PC-3 (cell line): ENCODE results near the gene OSBPL2. TPM values are rescaled to one million over a fixed set of nuclear protein-coding genes. Genes with fewer than 3 reads are reported as not detected.
A peak's percentile ranks its signal among the peaks of the same experiment; 100 is the strongest.

Experiments
- ATAC-seq: fragments of 200-7000 bp; cut with Tn5 transposase; 2 replicates; pipeline ENCODE4 v1.9.1; 2020; ENCODE audit warnings: mild to moderate bottlenecking, moderate library complexity
- BruUV-seq: library from RNA; stranded (reverse); fragments of 400-500 nt; replicated peaks from 2 replicates; lab custom pipeline; 2021; lab: Mats Ljungman, UMichigan
- CTCF ChIA-PET: fragments of 300-600 bp; sonication (Branson Sonifier 250); formaldehyde crosslinking; loops from one replicate; lab custom pipeline; 2022; ENCODE audit warnings: antibody characterized with exemption; lab: Charles Lee
- POLR2A ChIA-PET: fragments of 300-600 bp; sonication (Branson Sonifier 250); formaldehyde crosslinking; loops from one replicate; lab custom pipeline; 2022; ENCODE audit warnings: antibody characterized with exemption; ENCODE audit not compliant: unreplicated experiment; lab: Charles Lee
- DNase-seq: peaks from one replicate; pipeline ENCODE4 v3.0.0-alpha.2; 2015
- H2AFZ ChIP-seq: fragments of 300-600 bp; sonication (generic); 2 replicates; pipeline ENCODE4 v1.6.0; 2016; ENCODE audit warnings: antibody characterized with exemption, low read length
- H3F3A ChIP-seq: fragments of 300-600 bp; sonication (generic); one replicate; pipeline ENCODE4 v1.6.0; 2017; ENCODE audit warnings: antibody characterized with exemption, low read length, control low read depth, mild to moderate bottlenecking; ENCODE audit not compliant: unreplicated experiment
- H3K27ac ChIP-seq: fragments of 300-600 bp; sonication (generic); 2 replicates; pipeline ENCODE4 v1.5.1; 2016; ENCODE audit warnings: mild to moderate bottlenecking, low read length
- H3K27me3 ChIP-seq: fragments of 300-600 bp; sonication (generic); 2 replicates; pipeline ENCODE4 v1.6.1; 2016; ENCODE audit warnings: low read length, mixed read lengths
- H3K36me3 ChIP-seq: fragments of 300-600 bp; sonication (generic); 2 replicates; pipeline ENCODE4 v1.6.1; 2016; ENCODE audit warnings: low read depth, mixed run types, low read length, mixed read lengths
- H3K4me1 ChIP-seq: fragments of 300-600 bp; sonication (generic); 2 replicates; pipeline ENCODE4 v1.5.1; 2016; ENCODE audit warnings: low read length; ENCODE audit not compliant: insufficient read depth
- H3K4me2 ChIP-seq: fragments of 300-600 bp; sonication (generic); 2 replicates; pipeline ENCODE4 v1.6.0; 2016; ENCODE audit warnings: low read length
- H3K4me3 ChIP-seq: fragments of 300-600 bp; sonication (generic); 2 replicates; pipeline ENCODE4 v1.5.1; 2016; ENCODE audit warnings: mild to moderate bottlenecking, low read length, mixed read lengths
- H3K79me2 ChIP-seq: fragments of 300-600 bp; sonication (generic); 2 replicates; pipeline ENCODE4 v1.6.1; 2017; ENCODE audit warnings: low read length, mixed read lengths
- H3K9ac ChIP-seq: fragments of 300-600 bp; sonication (generic); 2 replicates; pipeline ENCODE4 v1.6.0; 2016; ENCODE audit warnings: mild to moderate bottlenecking, low read length
- H3K9me2 ChIP-seq: fragments of 300-600 bp; sonication (generic); replicated peaks from 2 replicates; pipeline ENCODE4 v1.6.1; 2016; ENCODE audit warnings: mixed run types, low read length, mixed read lengths
- H3K9me3 ChIP-seq: fragments of 300-600 bp; sonication (generic); 2 replicates; pipeline ENCODE4 v1.6.1; 2016; ENCODE audit warnings: low read length, mixed read lengths
- H4K20me1 ChIP-seq: fragments of 300-600 bp; sonication (generic); 2 replicates; pipeline ENCODE4 v1.6.1; 2016; ENCODE audit warnings: low read length, mixed read lengths
- CTCF ChIP-seq: fragments of 300-600 bp; sonication (generic); conservative IDR thresholded peaks from 2 replicates; pipeline ENCODE4 v1.5.1; 2017; ENCODE audit warnings: antibody characterized with exemption, low read depth, mild to moderate bottlenecking, low read length
- EZH2 ChIP-seq: fragments of 300-600 bp; sonication (generic); IDR thresholded peaks from one replicate; pipeline ENCODE4 v1.6.1; 2017; ENCODE audit warnings: antibody characterized with exemption, mild to moderate bottlenecking, low read length; ENCODE audit not compliant: unreplicated experiment
- EZH2phosphoT487 ChIP-seq: fragments of 300-600 bp; sonication (generic); IDR thresholded peaks from 2 replicates; pipeline ENCODE4 v1.6.1; 2018; ENCODE audit warnings: mild to moderate bottlenecking, antibody characterized with exemption, low read length, borderline replicate concordance
- intact Hi-C: fragments of 100-400 bp; cut with micrococcal nuclease; formaldehyde crosslinking; loops from 2 replicates; pipeline ENCODE4 v1.9.0; 2023
- total RNA-seq: library from RNA; depleted of rRNA; stranded (reverse); fragments of >200 nt; gene quantifications from 2 replicates; pipeline ENCODE4 v1.2.3, GENCODE V29; 2014

The OSBPL2 gene
- total RNA-seq, 1 experiment from 2014 or later = 39.7 TPM

- ChIA-PET CTCF (no interaction called here), POLR2A (no interaction called here)
- Histone ChIP-seq H3K4me3 (no peak overlapping the region), H4K20me1 (no peaks in the 10 kb centered on the region), H3K27me3 (no peaks in the 10 kb centered on the region), H3K4me1 (peaks cover 6% of the 10 kb centered on the region; the same call in 1 of the 2 replicates), H3K9me2 (no peaks in the 10 kb centered on the region), H3F3A (no peaks in the 10 kb centered on the region), H3K36me3 (no peaks in the 10 kb centered on the region), H3K79me2 (no peaks in the 10 kb centered on the region), H3K27ac (no peak overlapping the region), H2AFZ (no peak overlapping the region), H3K9ac (no peak overlapping the region), H3K9me3 (no peaks in the 10 kb centered on the region), H3K4me2 (no peak overlapping the region)
- ATAC-seq (no peak), DNase-seq (no peak)
- TF ChIP-seq EZH2 = no peak
- no peak for TF ChIP-seq CTCF
- intact Hi-C loops = no loop called here
- BruUV-seq = no TSS peak
These were observed 7.6 kb upstream of the OSBPL2 start for GRCh38 chr20:62230696-62231095.

DNA sequence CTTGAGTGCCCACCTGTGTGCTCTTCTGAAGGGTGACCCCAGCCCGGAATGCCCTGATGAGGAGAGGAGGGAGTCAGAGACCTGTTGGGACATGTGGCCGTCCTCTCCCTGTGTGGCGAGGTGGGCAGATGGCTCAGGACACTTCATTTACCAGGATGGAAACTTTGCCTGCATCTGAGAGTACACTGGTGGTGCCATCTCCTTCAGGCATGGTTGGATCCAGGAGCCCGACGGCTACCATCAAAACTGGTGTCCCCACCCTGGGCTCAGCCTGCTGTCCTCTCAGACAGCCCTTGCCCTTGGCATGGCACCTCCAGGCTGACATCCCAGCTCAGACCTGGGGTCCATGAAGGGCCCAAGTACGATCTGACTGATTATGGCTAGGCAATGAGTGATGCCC is 7.0 kb upstream of the OSBPL2 start:
- Histone ChIP-seq H4K20me1 (no peaks in the 10 kb centered on the region), H3K9ac (no peak overlapping the region), H2AFZ (no peak overlapping the region), H3K79me2 (no peaks in the 10 kb centered on the region), H3F3A (no peaks in the 10 kb centered on the region), H3K4me2 (no peak overlapping the region), H3K27me3 (no peaks in the 10 kb centered on the region), H3K9me3 (no peaks in the 10 kb centered on the region), H3K9me2 (no peaks in the 10 kb centered on the region), H3K4me1 (peaks cover 6% of the 10 kb centered on the region; the same call in 1 of the 2 replicates), H3K36me3 (no peaks in the 10 kb centered on the region), H3K27ac (no peak overlapping the region), H3K4me3 (no peak overlapping the region)
- no peak for DNase-seq
- intact Hi-C loops = no loop called here
- no TSS peak for BruUV-seq
- no peak for TF ChIP-seq EZH2
- TF ChIP-seq EZH2phosphoT487 = no peak
- TF ChIP-seq CTCF = no peak
- ChIA-PET CTCF (no interaction called here), POLR2A (no interaction called here)
- ATAC-seq = no peak

- POLR2A ChIA-PET = no interaction called here
These were observed 6.1 kb upstream of the OSBPL2 start for GRCh38 chr20:62232194-62232593.

More at GRCh38 chr20:62232194-62232593, 6.1 kb upstream of the OSBPL2 start:
- CTCF ChIA-PET = no interaction called here
- no TSS peak for BruUV-seq
- intact Hi-C loops = no loop called here
- Histone ChIP-seq H4K20me1 (no peaks in the 10 kb centered on the region), H3K9ac (no peak overlapping the region), H2AFZ (no peak overlapping the region), H3K9me2 (no peaks in the 10 kb centered on the region), H3K4me2 (no peak overlapping the region), H3K4me3 (no peak overlapping the region), H3K9me3 (no peaks in the 10 kb centered on the region), H3F3A (no peaks in the 10 kb centered on the region), H3K4me1 (peaks cover 6% of the 10 kb centered on the region; the same call in 1 of the 2 replicates), H3K36me3 (no peaks in the 10 kb centered on the region), H3K79me2 (no peaks in the 10 kb centered on the region), H3K27me3 (no peaks in the 10 kb centered on the region), H3K27ac (no peak overlapping the region)
- TF ChIP-seq EZH2 = no peak
- TF ChIP-seq CTCF = no peak
- no peak for TF ChIP-seq EZH2phosphoT487
- ATAC-seq = peak; percentile 54
- peak; percentile 65 for DNase-seq
